ENCODE measurements around the gene NMNAT2. TPM values are rescaled to one million over a fixed set of nuclear protein-coding genes. Genes with fewer than 3 reads are reported as not detected.

The NMNAT2 gene
- 2.0 TPM for total RNA-seq
- polyA plus RNA-seq (ENCODE audit: insufficient read depth, low read depth, low replicate concordance), result 0.17 TPM
- long read RNA-seq, donor 1, full-length matches to known transcripts, result 2 of 2 reads
- long read RNA-seq, donor 1, partial matches to known transcripts, result 0 of 2 reads
- long read RNA-seq, donor 1, other reads (novel, unspliced or antisense), result 0 of 2 reads
- long read RNA-seq, donor 2, result 0 reads
- long read RNA-seq, donor 3, result 0 reads
- long read RNA-seq, donor 4, result 0 reads
- long read RNA-seq, donor 5, result 0 reads
- long read RNA-seq, donor 6, result 0 reads
- long read RNA-seq, donor 7, result 0 reads
- long read RNA-seq, donor 8, result 0 reads
- long read RNA-seq, donor 9, result 0 reads
- long read RNA-seq, donor 10, full-length matches to known transcripts, result 2 of 2 reads
- long read RNA-seq, donor 10, partial matches to known transcripts, result 0 of 2 reads
- long read RNA-seq, donor 10, other reads (novel, unspliced or antisense), result 0 of 2 reads

DNA sequence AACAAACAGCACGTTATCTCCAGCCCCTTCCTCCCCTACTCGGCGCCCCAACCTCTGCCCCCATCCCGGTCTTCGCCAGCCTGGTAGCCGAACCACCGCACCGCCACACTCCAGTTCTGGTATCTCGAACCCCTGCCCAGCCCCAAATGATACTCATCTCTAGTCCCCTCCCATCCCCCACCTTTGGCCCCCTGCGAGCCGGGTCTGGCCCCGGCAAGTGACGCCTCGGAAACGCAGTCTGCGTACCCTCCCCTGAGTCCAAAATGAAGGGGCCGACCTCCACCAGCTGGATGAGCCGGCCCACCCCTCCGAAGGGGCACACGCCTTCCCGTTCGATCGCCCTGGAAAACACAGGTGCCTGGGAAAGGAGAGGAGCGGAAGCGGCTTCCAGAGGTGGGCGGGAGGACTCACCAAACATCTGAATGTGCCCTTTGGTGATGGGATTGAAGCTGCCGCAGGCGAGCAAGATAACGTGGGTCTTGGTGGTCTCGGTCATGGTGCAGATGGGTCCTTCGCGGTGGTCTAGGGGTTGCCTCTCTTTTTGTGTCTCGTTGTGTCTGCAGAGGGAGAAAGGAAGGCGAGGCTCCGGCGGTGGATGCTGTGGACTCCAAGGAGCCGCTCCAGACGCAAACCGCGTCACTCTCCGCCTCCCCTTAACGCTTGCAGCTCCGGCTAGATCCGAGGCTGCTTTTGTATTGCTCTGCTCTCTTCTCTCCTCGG lies at the start of gene NMNAT2:
Gene NMNAT2 (minus strand): TSS at position 609 of the 720 bp plus-strand sequence. CDS start 113 bp downstream, at position 496.
- Histone ChIP-seq H3K9me3 (ENCODE audit: control insufficient read depth in 2 of 3, insufficient read depth in 1 of 3, low read length in 3 of 3) (no peaks in the 10 kb centered on the region), H3K4me1 (ENCODE audit: control insufficient read depth in 2 of 3, insufficient read depth in 2 of 3, low read depth in 1 of 3, low read length in 3 of 3) (peaks cover 0 to 13% (median 0%) of the 10 kb centered on the region in 3 donors), H3K27me3 (ENCODE audit: control insufficient read depth, insufficient read depth, low read length) (peaks cover 10% of the 10 kb centered on the region), H3K9ac (ENCODE audit: low read length in 3 of 3) (no peak within 1 kb of the TSS), H3K4me3 (ENCODE audit: low read length in 3 of 3) (peak within 1 kb of the TSS; percentile 7 to 39 (median 37)), H3K36me3 (ENCODE audit: control insufficient read depth in 2 of 3, insufficient read depth in 3 of 3, low read length in 3 of 3) (no peaks in the 10 kb centered on the region), H3K27ac (ENCODE audit: low read depth in 2 of 2, low read length in 2 of 2) (no peak within 1 kb of the TSS)
- FAIRE-seq (no peak), DNase-seq (peak; percentile 25 to 64 (median 41))
- intact Hi-C loops (cut with DNase I), result no loop called here
- TF ChIP-seq, protein P1, sequence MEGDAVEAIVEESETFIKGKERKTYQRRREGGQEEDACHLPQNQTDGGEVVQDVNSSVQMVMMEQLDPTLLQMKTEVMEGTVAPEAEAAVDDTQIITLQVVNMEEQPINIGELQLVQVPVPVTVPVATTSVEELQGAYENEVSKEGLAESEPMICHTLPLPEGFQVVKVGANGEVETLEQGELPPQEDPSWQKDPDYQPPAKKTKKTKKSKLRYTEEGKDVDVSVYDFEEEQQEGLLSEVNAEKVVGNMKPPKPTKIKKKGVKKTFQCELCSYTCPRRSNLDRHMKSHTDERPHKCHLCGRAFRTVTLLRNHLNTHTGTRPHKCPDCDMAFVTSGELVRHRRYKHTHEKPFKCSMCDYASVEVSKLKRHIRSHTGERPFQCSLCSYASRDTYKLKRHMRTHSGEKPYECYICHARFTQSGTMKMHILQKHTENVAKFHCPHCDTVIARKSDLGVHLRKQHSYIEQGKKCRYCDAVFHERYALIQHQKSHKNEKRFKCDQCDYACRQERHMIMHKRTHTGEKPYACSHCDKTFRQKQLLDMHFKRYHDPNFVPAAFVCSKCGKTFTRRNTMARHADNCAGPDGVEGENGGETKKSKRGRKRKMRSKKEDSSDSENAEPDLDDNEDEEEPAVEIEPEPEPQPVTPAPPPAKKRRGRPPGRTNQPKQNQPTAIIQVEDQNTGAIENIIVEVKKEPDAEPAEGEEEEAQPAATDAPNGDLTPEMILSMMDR (IDR thresholded peaks at IDR 0.05; ENCODE audit: borderline replicate concordance, extremely low read depth, insufficient read depth), result no peak

DNA sequence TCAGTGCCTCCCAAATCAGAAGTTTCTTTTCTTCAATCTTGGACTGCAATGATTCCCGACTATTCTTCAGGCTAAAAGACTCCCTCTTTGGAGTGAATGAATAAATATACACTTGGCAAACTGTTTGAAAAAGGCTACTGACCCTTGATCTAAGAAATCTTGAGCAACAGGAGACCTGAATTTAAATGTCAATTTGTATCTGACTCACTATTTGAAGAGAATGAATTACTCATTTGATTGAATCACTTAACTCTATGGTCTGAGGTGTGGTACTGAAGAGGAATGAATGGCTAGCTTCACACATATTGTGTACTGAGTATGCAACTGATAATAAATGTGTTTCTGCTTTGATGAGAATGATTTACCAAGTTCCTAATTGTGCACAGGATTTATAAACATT lies 49.5 kb upstream of the NMNAT2 start:
- no peak overlapping the region for H3K9ac ChIP-seq (ENCODE audit: low read length in 3 of 3)
- FAIRE-seq (no peak), DNase-seq (no peak)
- TF ChIP-seq, protein P1 (IDR thresholded peaks at IDR 0.05; ENCODE audit: borderline replicate concordance, extremely low read depth, insufficient read depth), result no peak
- H3K27me3 ChIP-seq (ENCODE audit: control insufficient read depth, insufficient read depth, low read length), result no peaks in the 10 kb centered on the region
- H3K4me1 ChIP-seq (ENCODE audit: control insufficient read depth in 2 of 3, insufficient read depth in 2 of 3, low read depth in 1 of 3, low read length in 3 of 3), result no peaks in the 10 kb centered on the region
- intact Hi-C loops (cut with DNase I), result no loop called here
- no peak overlapping the region for H3K4me3 ChIP-seq (ENCODE audit: low read length in 3 of 3)
- H3K36me3 ChIP-seq (ENCODE audit: control insufficient read depth in 2 of 3, insufficient read depth in 3 of 3, low read length in 3 of 3), result no peaks in the 10 kb centered on the region
- no peak overlapping the region for H3K27ac ChIP-seq (ENCODE audit: low read depth in 2 of 2, low read length in 2 of 2)
- H3K9me3 ChIP-seq (ENCODE audit: control insufficient read depth in 2 of 3, insufficient read depth in 1 of 3, low read length in 3 of 3), result no peaks in the 10 kb centered on the region

DNA sequence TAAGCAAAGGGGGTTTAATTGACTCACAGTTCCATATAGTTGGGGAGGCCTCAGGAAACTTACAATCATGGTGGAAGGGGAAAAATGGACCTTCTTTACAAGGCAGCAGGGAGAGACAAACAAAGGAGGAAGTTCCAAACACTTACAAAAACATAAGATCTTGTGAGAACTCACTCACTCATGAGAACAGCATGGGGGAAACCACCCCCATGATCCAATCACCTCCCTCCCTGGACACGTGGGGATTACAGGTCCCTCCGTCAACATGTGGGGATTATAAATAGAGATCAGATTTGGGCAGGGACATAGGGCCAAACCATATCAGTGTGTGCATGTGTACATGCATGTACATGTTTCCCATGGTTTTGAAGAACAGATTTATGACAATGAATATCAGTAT lies 48.6 kb upstream of the NMNAT2 start:
- Histone ChIP-seq H3K4me3 (ENCODE audit: low read length in 3 of 3) (no peak overlapping the region), H3K9ac (ENCODE audit: low read length in 3 of 3) (no peak overlapping the region), H3K4me1 (ENCODE audit: control insufficient read depth in 2 of 3, insufficient read depth in 2 of 3, low read depth in 1 of 3, low read length in 3 of 3) (no peaks in the 10 kb centered on the region), H3K27me3 (ENCODE audit: control insufficient read depth, insufficient read depth, low read length) (no peaks in the 10 kb centered on the region), H3K36me3 (ENCODE audit: control insufficient read depth in 2 of 3, insufficient read depth in 3 of 3, low read length in 3 of 3) (no peaks in the 10 kb centered on the region), H3K9me3 (ENCODE audit: control insufficient read depth in 2 of 3, insufficient read depth in 1 of 3, low read length in 3 of 3) (no peaks in the 10 kb centered on the region), H3K27ac (ENCODE audit: low read depth in 2 of 2, low read length in 2 of 2) (no peak overlapping the region)
- FAIRE-seq (no peak), DNase-seq (no peak)
- intact Hi-C loops (cut with DNase I), result no loop called here
- TF ChIP-seq, protein P1 (IDR thresholded peaks at IDR 0.05; ENCODE audit: borderline replicate concordance, extremely low read depth, insufficient read depth), result no peak
